Ovary (tissue), 3 donors: ENCODE measurements around the gene EFNA5.

Experiments used
- EP300 ChIP-seq: sonication (generic); formaldehyde crosslinking; IDR thresholded peaks from one replicate; pipeline ENCODE4 v1.6.1; 2017; ENCODE audit warnings: antibody characterized with exemption
- POLR2A ChIP-seq: fragments of 450-650 bp; IDR thresholded peaks from one replicate; pipeline ENCODE4 v1.6.1; 2017; ENCODE audit warnings: antibody characterized with exemption, mild to moderate bottlenecking, moderate library complexity
- TF ChIP-seq, protein P1 (sequence below), 3 donors: fragments of 450-650 bp in 2 of 3; fragments of 200-600 bp in 1 of 3; IDR thresholded peaks; one replicate each; pipeline versions ENCODE4 v1.5.1 to v1.8.0; 2016 to 2022; ENCODE audit warnings: antibody characterized with exemption in 3 of 3, mild to moderate bottlenecking in 1 of 3
- donor health status: DM: no; HTN: no; CAD: no.

DNA sequence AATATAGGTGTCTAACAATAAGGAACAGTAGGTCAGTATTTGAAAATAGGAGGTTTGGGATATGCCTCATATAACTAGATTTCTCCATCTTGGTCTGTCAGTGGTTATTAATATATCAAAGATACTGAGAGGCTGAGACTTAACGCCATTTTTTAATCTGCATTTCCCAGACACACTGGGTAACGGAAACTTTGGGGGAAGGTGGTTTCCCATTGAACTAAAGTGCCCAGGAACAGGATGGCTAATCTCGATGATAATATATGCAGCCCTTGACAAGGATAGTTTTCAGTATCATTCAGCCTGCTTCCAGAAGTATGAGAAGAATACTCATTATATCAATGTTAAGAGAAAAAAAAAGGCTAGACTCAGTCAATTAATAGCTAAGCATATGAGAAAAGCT lies 30.7 kb downstream of the EFNA5 start:
- TF ChIP-seq, protein P1, sequence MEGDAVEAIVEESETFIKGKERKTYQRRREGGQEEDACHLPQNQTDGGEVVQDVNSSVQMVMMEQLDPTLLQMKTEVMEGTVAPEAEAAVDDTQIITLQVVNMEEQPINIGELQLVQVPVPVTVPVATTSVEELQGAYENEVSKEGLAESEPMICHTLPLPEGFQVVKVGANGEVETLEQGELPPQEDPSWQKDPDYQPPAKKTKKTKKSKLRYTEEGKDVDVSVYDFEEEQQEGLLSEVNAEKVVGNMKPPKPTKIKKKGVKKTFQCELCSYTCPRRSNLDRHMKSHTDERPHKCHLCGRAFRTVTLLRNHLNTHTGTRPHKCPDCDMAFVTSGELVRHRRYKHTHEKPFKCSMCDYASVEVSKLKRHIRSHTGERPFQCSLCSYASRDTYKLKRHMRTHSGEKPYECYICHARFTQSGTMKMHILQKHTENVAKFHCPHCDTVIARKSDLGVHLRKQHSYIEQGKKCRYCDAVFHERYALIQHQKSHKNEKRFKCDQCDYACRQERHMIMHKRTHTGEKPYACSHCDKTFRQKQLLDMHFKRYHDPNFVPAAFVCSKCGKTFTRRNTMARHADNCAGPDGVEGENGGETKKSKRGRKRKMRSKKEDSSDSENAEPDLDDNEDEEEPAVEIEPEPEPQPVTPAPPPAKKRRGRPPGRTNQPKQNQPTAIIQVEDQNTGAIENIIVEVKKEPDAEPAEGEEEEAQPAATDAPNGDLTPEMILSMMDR (IDR thresholded peaks at IDR 0.05), result no peak
- no peak for TF ChIP-seq POLR2A
- TF ChIP-seq EP300, result no peak
